MM.1S (cell line): ENCODE data around the gene FILIP1.

Experiments
- DNase-seq: peaks from one replicate; pipeline ENCODE4 v3.0.0-alpha.2; 2015
- H2AFZ ChIP-seq: fragments of 300-600 bp; sonication (generic); 2 replicates; pipeline ENCODE4 v1.6.0; 2016; ENCODE audit warnings: antibody characterized with exemption, low read length
- H3F3A ChIP-seq: fragments of 300-600 bp; sonication (generic); 2 replicates; pipeline ENCODE4 v1.6.1; 2016; ENCODE audit warnings: mild to moderate bottlenecking, antibody characterized with exemption, low read length, moderate library complexity, mixed read lengths; ENCODE audit not compliant: insufficient read depth
- H3K27ac ChIP-seq: fragments of 300-600 bp; sonication (generic); 2 replicates; pipeline ENCODE4 v1.5.1; 2016; ENCODE audit warnings: mild to moderate bottlenecking, low read length
- H3K27me3 ChIP-seq: fragments of 300-600 bp; sonication (generic); replicated peaks from 2 replicates; pipeline ENCODE4 v1.6.0; 2016; ENCODE audit warnings: low read length; ENCODE audit not compliant: insufficient read depth
- H3K36me3 ChIP-seq: fragments of 300-600 bp; sonication (generic); replicated peaks from 2 replicates; pipeline ENCODE4 v1.6.1; 2016; ENCODE audit warnings: mild to moderate bottlenecking, low read length, mixed read lengths; ENCODE audit not compliant: insufficient read depth
- H3K4me1 ChIP-seq: fragments of 300-600 bp; sonication (generic); 2 replicates; pipeline ENCODE4 v1.6.1; 2016; ENCODE audit warnings: low read length, mixed read lengths
- H3K4me2 ChIP-seq: fragments of 300-600 bp; sonication (generic); 2 replicates; pipeline ENCODE4 v1.6.0; 2016; ENCODE audit warnings: low read depth, low read length
- H3K4me3 ChIP-seq: fragments of 300-600 bp; sonication (generic); 2 replicates; pipeline ENCODE4 v1.5.1; 2016; ENCODE audit warnings: low read length, mixed read lengths
- H3K79me2 ChIP-seq: fragments of 300-600 bp; sonication (generic); 2 replicates; pipeline ENCODE4 v1.6.1; 2016; ENCODE audit warnings: mixed run types, low read length, mixed read lengths
- H3K9ac ChIP-seq: fragments of 300-600 bp; sonication (generic); 2 replicates; pipeline ENCODE4 v1.6.1; 2016; ENCODE audit warnings: low read length, mixed read lengths
- H3K9me2 ChIP-seq: fragments of 300-600 bp; sonication (generic); replicated peaks from 2 replicates; pipeline ENCODE4 v1.6.1; 2016; ENCODE audit warnings: mild to moderate bottlenecking, low read length, mixed read lengths; ENCODE audit not compliant: insufficient read depth
- H3K9me3 ChIP-seq: fragments of 300-600 bp; sonication (generic); replicated peaks from 2 replicates; pipeline ENCODE4 v1.6.1; 2016; ENCODE audit warnings: mild to moderate bottlenecking, low read length, mixed read lengths; ENCODE audit not compliant: insufficient read depth
- H4K20me1 ChIP-seq: fragments of 300-600 bp; sonication (generic); 2 replicates; pipeline ENCODE4 v1.6.1; 2016; ENCODE audit warnings: mild to moderate bottlenecking, low read length, moderate library complexity, mixed read lengths; ENCODE audit not compliant: insufficient read depth
- CTCF ChIP-seq: fragments of 300-600 bp; sonication (generic); IDR thresholded peaks from 2 replicates; pipeline ENCODE4 v1.5.1; 2016; ENCODE audit warnings: antibody characterized with exemption, low read length, mixed read lengths
- EZH2 ChIP-seq: fragments of 300-600 bp; sonication (generic); optimal IDR thresholded peaks from 2 replicates; pipeline ENCODE3; 2017; ENCODE audit warnings: low read depth, mild to moderate bottlenecking, antibody characterized with exemption, low read length, mixed read lengths
- EZH2phosphoT487 ChIP-seq: fragments of 300-600 bp; sonication (generic); IDR thresholded peaks from 2 replicates; pipeline ENCODE4 v1.6.1; 2018; ENCODE audit warnings: antibody characterized with exemption, low read length

Gene FILIP1

DNA sequence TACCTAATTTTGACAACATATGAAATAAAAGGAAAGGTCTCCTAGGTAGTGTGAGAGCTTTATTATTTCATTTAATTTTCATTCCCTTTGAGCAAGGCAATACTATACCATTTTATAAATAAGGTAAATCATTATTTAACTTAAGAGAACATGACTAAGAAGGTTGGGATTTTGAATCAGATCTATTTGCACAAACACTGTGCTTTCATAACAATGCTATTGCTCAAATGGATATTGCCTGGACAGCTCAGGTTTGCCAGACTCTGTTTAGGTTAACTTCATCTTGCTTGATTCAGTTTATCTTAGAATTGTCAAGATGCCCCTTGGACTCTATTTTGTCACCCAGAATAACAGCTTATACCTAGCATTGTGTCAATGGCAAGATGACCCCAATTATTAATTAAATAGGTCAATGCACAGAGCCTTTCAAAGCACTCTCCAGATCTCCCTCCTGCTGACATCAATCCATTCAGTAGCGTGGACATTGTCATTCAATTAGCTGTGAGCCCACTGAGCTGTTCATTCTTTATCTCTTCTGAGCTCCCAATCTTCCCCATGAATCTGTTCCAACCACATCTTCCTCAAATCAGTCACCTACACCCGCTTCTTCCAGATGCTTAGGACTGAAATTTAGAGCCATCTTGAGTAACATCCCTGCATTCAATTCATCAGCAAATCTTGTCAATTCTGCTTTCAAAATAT is 166.9 kb downstream of the FILIP1 start:
- Histone ChIP-seq H3K4me1 (no peaks in the 10 kb centered on the region), H3K27ac (no peak overlapping the region), H3K4me3 (no peak overlapping the region), H4K20me1 (no peaks in the 10 kb centered on the region), H3K36me3 (no peaks in the 10 kb centered on the region), H3K9me2 (no peaks in the 10 kb centered on the region), H2AFZ (no peak overlapping the region), H3K9ac (no peak overlapping the region), H3K4me2 (no peak overlapping the region), H3F3A (no peaks in the 10 kb centered on the region), H3K79me2 (no peaks in the 10 kb centered on the region), H3K27me3 (no peaks in the 10 kb centered on the region), H3K9me3 (no peaks in the 10 kb centered on the region)
- no peak for DNase-seq
- TF ChIP-seq EZH2 (no peak), CTCF (no peak), EZH2phosphoT487 (no peak)

GRCh38 chr6:75318900-75319299 is 174.7 kb downstream of the FILIP1 start:
- no peak overlapping the region for H2AFZ ChIP-seq
- no peaks in the 10 kb centered on the region for H3K27me3 ChIP-seq
- no peak overlapping the region for H3K27ac ChIP-seq
- no peak overlapping the region for H3K4me2 ChIP-seq
- no peaks in the 10 kb centered on the region for H4K20me1 ChIP-seq
- no peaks in the 10 kb centered on the region for H3F3A ChIP-seq
- no peak overlapping the region for H3K9ac ChIP-seq
- H3K9me2 ChIP-seq: no peaks in the 10 kb centered on the region
- H3K36me3 ChIP-seq: no peaks in the 10 kb centered on the region
- no peak for DNase-seq
- no peaks in the 10 kb centered on the region for H3K79me2 ChIP-seq
- no peak overlapping the region for H3K4me3 ChIP-seq
- H3K4me1 ChIP-seq: no peaks in the 10 kb centered on the region
- no peak for TF ChIP-seq CTCF
- no peak for TF ChIP-seq EZH2phosphoT487
- no peak for TF ChIP-seq EZH2
- no peaks in the 10 kb centered on the region for H3K9me3 ChIP-seq

DNA sequence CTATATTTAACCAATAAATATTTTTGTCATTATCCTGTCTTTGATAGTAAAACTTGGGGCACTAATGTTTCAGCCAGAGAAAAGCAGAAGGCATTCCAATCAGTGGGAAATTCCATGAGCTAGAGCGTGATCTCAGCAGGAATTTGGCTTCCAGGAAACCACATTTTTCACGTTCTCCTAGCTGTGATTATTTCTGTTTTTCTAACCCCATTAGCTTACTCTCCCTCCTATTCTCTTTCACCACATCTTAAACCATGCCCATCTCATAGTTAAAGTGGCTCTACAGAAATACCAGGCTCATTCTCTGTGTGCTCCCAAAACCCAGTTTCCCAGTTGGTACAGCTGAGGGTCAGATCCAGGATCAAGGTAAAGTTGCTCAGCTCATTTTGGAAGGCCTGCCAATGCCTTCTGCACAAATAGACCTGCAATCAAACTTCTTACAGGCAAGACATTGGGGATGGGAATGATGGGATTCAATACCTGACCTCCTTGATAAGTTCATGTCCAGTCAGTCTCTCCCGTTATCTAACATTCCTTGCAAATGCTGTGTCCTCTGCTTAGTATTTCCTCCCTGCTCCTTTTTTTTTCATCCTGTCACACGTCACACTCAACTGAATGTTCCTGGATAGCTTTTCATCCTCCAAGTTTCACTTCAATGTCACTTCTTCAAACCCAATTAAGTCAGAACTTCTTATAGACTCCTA is 175.9 kb downstream of the FILIP1 start:
- Histone ChIP-seq H3K36me3 (no peaks in the 10 kb centered on the region), H3F3A (no peaks in the 10 kb centered on the region), H3K27me3 (no peaks in the 10 kb centered on the region), H3K9me2 (no peaks in the 10 kb centered on the region), H3K27ac (no peak overlapping the region), H3K9ac (no peak overlapping the region), H2AFZ (no peak overlapping the region), H3K4me1 (no peaks in the 10 kb centered on the region), H3K4me3 (no peak overlapping the region), H3K9me3 (no peaks in the 10 kb centered on the region), H3K4me2 (no peak overlapping the region), H4K20me1 (no peaks in the 10 kb centered on the region), H3K79me2 (no peaks in the 10 kb centered on the region)
- TF ChIP-seq CTCF: no peak
- no peak for TF ChIP-seq EZH2phosphoT487
- TF ChIP-seq EZH2: no peak
- DNase-seq: no peak
